Measurements from ENCODE around the gene KCNQ1.

GRCh38 chr11:2395856-2396255 is 49.0 kb upstream of the KCNQ1 start:
- TF ChIP-seq CTCF (IDR thresholded peaks at IDR 0.05 in 2 of 3, conservative IDR thresholded peaks at IDR 0.05 in 1 of 3; ENCODE audit: insufficient read depth in 2 of 3, low read depth in 1 of 3, low read length in 3 of 3) (no peak), ZNF609 (CRISPR knock-in tag; IDR thresholded peaks at IDR 0.05; ENCODE audit: borderline replicate concordance) (no peak), IRF2 (CRISPR knock-in tag; IDR thresholded peaks at IDR 0.05) (no peak), ELF1 (tag; IDR thresholded peaks at IDR 0.05) (no peak)
